Keratinocyte (primary cell): Measurements from ENCODE around the gene UNC119B.

ENCODE experiments used
- EZH2 ChIP-seq: IDR thresholded peaks from one replicate; pipeline ENCODE4 v1.6.1; 2012; ENCODE audit warnings: inconsistent platforms, mild to moderate bottlenecking, low read length, moderate library complexity
- TF ChIP-seq, protein P1 (sequence below), 3 experiments: IDR thresholded peaks in 1 of 3; conservative IDR thresholded peaks in 1 of 3; optimal IDR thresholded peaks in 1 of 3; 2 replicates in 2 of 3; 3 replicates in 1 of 3; pipeline versions ENCODE3 to v1.5.1; 2011; ENCODE audit warnings: low read length in 3 of 3, mild to moderate bottlenecking in 3 of 3, moderate library complexity in 2 of 3, control low read depth in 1 of 3, inconsistent platforms in 1 of 3; ENCODE audit not compliant: insufficient read depth in 2 of 3; ENCODE audit errors: extremely low read depth in 1 of 3

DNA sequence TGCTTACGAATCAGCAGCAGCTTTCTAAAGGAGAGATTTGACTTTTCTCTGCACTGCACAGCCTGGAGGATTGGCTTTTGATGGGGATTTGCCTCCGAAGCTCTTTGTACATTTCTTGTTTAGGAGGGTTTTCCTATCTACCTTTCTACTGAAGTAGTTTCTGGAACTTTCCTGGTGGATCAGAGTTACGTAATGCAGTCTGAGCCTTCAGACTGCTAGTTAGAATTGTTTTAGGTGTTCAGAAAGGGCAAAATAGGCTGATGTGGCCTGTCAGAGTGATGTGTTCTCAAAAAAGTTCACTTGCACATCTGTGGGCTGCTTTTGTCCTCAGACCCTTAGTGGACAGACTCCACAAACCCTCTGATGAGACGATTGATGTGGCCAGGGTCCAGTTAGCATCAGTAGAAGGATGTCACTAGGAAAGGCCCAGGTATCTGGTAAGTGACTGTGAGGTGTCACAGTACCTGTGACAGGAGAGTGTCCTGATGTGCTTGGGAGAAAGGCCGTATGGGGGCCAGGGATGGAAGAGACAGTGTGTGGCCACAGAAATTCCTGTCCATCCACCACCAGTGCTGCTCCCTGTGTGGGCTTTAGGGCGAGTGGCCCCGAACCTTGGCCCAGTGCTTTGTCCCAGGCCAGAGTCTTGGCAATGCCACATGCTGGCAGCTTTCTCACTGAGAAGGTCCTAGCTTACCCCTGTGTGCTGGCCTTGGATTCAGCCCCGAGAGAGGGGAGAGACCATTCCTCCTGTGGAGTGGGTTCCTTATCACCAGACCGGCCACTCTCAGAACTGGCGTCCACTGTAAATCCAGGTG lies 10.9 kb downstream of the UNC119B start:
- TF ChIP-seq EZH2 = no peak
- TF ChIP-seq, protein P1, sequence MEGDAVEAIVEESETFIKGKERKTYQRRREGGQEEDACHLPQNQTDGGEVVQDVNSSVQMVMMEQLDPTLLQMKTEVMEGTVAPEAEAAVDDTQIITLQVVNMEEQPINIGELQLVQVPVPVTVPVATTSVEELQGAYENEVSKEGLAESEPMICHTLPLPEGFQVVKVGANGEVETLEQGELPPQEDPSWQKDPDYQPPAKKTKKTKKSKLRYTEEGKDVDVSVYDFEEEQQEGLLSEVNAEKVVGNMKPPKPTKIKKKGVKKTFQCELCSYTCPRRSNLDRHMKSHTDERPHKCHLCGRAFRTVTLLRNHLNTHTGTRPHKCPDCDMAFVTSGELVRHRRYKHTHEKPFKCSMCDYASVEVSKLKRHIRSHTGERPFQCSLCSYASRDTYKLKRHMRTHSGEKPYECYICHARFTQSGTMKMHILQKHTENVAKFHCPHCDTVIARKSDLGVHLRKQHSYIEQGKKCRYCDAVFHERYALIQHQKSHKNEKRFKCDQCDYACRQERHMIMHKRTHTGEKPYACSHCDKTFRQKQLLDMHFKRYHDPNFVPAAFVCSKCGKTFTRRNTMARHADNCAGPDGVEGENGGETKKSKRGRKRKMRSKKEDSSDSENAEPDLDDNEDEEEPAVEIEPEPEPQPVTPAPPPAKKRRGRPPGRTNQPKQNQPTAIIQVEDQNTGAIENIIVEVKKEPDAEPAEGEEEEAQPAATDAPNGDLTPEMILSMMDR (optimal IDR thresholded peaks at IDR 0.05 in 1 of 3, IDR thresholded peaks at IDR 0.05 in 1 of 3, conservative IDR thresholded peaks at IDR 0.05 in 1 of 3; ENCODE audit: extremely low read depth in 1 of 3, insufficient read depth in 2 of 3, low read length in 3 of 3) = no peak
